ENCODE data around the gene MYOCOS.
"Not testable (repeated sequence)": the region's sequence is repeated elsewhere in the genome, so short reads cannot be mapped to it uniquely, and the experiment has no call there.

Gene MYOCOS

GRCh38 chr1:171646249-171646560, 24.2 kb downstream of the MYOCOS start:
- Histone ChIP-seq H3K27ac (ENCODE audit: low read length) (no peak overlapping the region), H3K9me3 (ENCODE audit: insufficient read depth, low read depth, low read length) (no peaks in the 10 kb centered on the region), H3K4me3 (ENCODE audit: low read length) (no peak overlapping the region), H3K4me1 (ENCODE audit: insufficient read depth, low read length) (peaks cover 7% of the 10 kb centered on the region; the same call in 1 of the 2 replicates), H3K36me3 (ENCODE audit: insufficient read depth, low read depth, low read length) (no peaks in the 10 kb centered on the region), H3K9ac (ENCODE audit: low read depth, low read length) (no peak overlapping the region), H3K27me3 (ENCODE audit: insufficient read depth, low read length) (no peaks in the 10 kb centered on the region)

- no peaks in the 10 kb centered on the region for H3K36me3 ChIP-seq (ENCODE audit: insufficient read depth, low read depth, low read length)
- H3K9me3 ChIP-seq (ENCODE audit: insufficient read depth, low read depth, low read length) = no peaks in the 10 kb centered on the region
- no peaks in the 10 kb centered on the region for H3K4me1 ChIP-seq (ENCODE audit: insufficient read depth, low read length)
- no peak within 1 kb of the TSS for H3K27ac ChIP-seq (ENCODE audit: low read length)
- H3K27me3 ChIP-seq (ENCODE audit: insufficient read depth, low read length) = peaks cover 10% of the 10 kb centered on the region; the same call in 1 of the 2 replicates
- H3K4me3 ChIP-seq (ENCODE audit: low read length) = no peak within 1 kb of the TSS
- H3K9ac ChIP-seq (ENCODE audit: low read depth, low read length) = no peak within 1 kb of the TSS
These were observed 30.3 kb downstream of the MYOCOS start, which contains the start of gene MYOC for GRCh38 chr1:171652234-171652822. Gene MYOC (minus strand): TSS chr1:171652688. CDS start chr1:171652611, 77 bp downstream.

- H3K4me1 ChIP-seq (ENCODE audit: insufficient read depth, low read length) = no peaks in the 10 kb centered on the region
- no peak overlapping the region; the same call in 1 of the 2 replicates for H3K9ac ChIP-seq (ENCODE audit: low read depth, low read length)
- H3K27ac ChIP-seq (ENCODE audit: low read length) = no peak overlapping the region
- H3K36me3 ChIP-seq (ENCODE audit: insufficient read depth, low read depth, low read length) = no peaks in the 10 kb centered on the region
- H3K27me3 ChIP-seq (ENCODE audit: insufficient read depth, low read length) = peaks cover 10% of the 10 kb centered on the region; the same call in 1 of the 2 replicates
- H3K9me3 ChIP-seq (ENCODE audit: insufficient read depth, low read depth, low read length) = no peaks in the 10 kb centered on the region
- H3K4me3 ChIP-seq (ENCODE audit: low read length) = no peak overlapping the region
These were observed 31.8 kb downstream of the MYOCOS start for GRCh38 chr1:171653796-171654195.

GRCh38 chr1:171654201-171654941, 32.3 kb downstream of the MYOCOS start:
- Histone ChIP-seq H3K4me3 (ENCODE audit: low read length) (no peak overlapping the region), H3K36me3 (ENCODE audit: insufficient read depth, low read depth, low read length) (no peaks in the 10 kb centered on the region), H3K4me1 (ENCODE audit: insufficient read depth, low read length) (no peaks in the 10 kb centered on the region), H3K9ac (ENCODE audit: low read depth, low read length) (no peak overlapping the region), H3K9me3 (ENCODE audit: insufficient read depth, low read depth, low read length) (no peaks in the 10 kb centered on the region), H3K27me3 (ENCODE audit: insufficient read depth, low read length) (peaks cover 10% of the 10 kb centered on the region; the same call in 1 of the 2 replicates), H3K27ac (ENCODE audit: low read length) (no peak overlapping the region)

- Histone ChIP-seq H3K27ac (ENCODE audit: low read length) (no peak overlapping the region), H3K9me3 (ENCODE audit: insufficient read depth, low read depth, low read length) (no peaks in the 10 kb centered on the region), H3K9ac (ENCODE audit: low read depth, low read length) (no peak overlapping the region), H3K27me3 (ENCODE audit: insufficient read depth, low read length) (peaks cover 10% of the 10 kb centered on the region; the same call in 1 of the 2 replicates), H3K36me3 (ENCODE audit: insufficient read depth, low read depth, low read length) (no peaks in the 10 kb centered on the region), H3K4me3 (ENCODE audit: low read length) (peak overlapping the region; percentile 41; the same call in 1 of the 2 replicates), H3K4me1 (ENCODE audit: insufficient read depth, low read length) (no peaks in the 10 kb centered on the region)
These were observed 33.1 kb downstream of the MYOCOS start for GRCh38 chr1:171654942-171655745.

GRCh38 chr1:171655746-171656116, 33.7 kb downstream of the MYOCOS start:
- Histone ChIP-seq H3K4me1 (ENCODE audit: insufficient read depth, low read length) (no peaks in the 10 kb centered on the region), H3K27ac (ENCODE audit: low read length) (no peak overlapping the region), H3K4me3 (ENCODE audit: low read length) (no peak overlapping the region), H3K36me3 (ENCODE audit: insufficient read depth, low read depth, low read length) (no peaks in the 10 kb centered on the region), H3K9ac (ENCODE audit: low read depth, low read length) (no peak overlapping the region), H3K27me3 (ENCODE audit: insufficient read depth, low read length) (peaks cover 10% of the 10 kb centered on the region; the same call in 1 of the 2 replicates), H3K9me3 (ENCODE audit: insufficient read depth, low read depth, low read length) (no peaks in the 10 kb centered on the region)

- not testable (repeated sequence) for H3K36me3 ChIP-seq (ENCODE audit: insufficient read depth, low read depth, low read length); H3K27ac ChIP-seq (ENCODE audit: low read length); H3K4me3 ChIP-seq (ENCODE audit: low read length)
These were observed 34.2 kb downstream of the MYOCOS start for GRCh38 chr1:171656206-171656605.

GRCh38 chr1:171661076-171661650, 39.1 kb downstream of the MYOCOS start:
- Histone ChIP-seq H3K9me3 (ENCODE audit: insufficient read depth, low read depth, low read length) (no peaks in the 10 kb centered on the region), H3K27ac (ENCODE audit: low read length) (no peak overlapping the region), H3K4me1 (ENCODE audit: insufficient read depth, low read length) (0 out of 2 replicates have a peak, but pooled peaks cover 4% of the 10 kb centered on the region)

More at GRCh38 chr1:171656206-171656605, 34.2 kb downstream of the MYOCOS start:
- not testable (repeated sequence) for H3K9me3 ChIP-seq (ENCODE audit: insufficient read depth, low read depth, low read length); H3K9ac ChIP-seq (ENCODE audit: low read depth, low read length); H3K4me1 ChIP-seq (ENCODE audit: insufficient read depth, low read length)
- H3K27me3 ChIP-seq (ENCODE audit: insufficient read depth, low read length) = peaks cover 10% of the 10 kb centered on the region; the same call in 1 of the 2 replicates

GRCh38 chr1:171663036-171663853, 41.2 kb downstream of the MYOCOS start:
- Histone ChIP-seq H3K9ac (ENCODE audit: low read depth, low read length) (no peak overlapping the region), H3K4me3 (ENCODE audit: low read length) (no peak overlapping the region), H3K4me1 (ENCODE audit: insufficient read depth, low read length) (0 out of 2 replicates have a peak, but pooled peaks cover 4% of the 10 kb centered on the region), H3K9me3 (ENCODE audit: insufficient read depth, low read depth, low read length) (no peaks in the 10 kb centered on the region), H3K27ac (ENCODE audit: low read length) (no peak overlapping the region), H3K36me3 (ENCODE audit: insufficient read depth, low read depth, low read length) (no peaks in the 10 kb centered on the region), H3K27me3 (ENCODE audit: insufficient read depth, low read length) (no peaks in the 10 kb centered on the region)

More at GRCh38 chr1:171661076-171661650, 39.1 kb downstream of the MYOCOS start:
- no peaks in the 10 kb centered on the region for H3K27me3 ChIP-seq (ENCODE audit: insufficient read depth, low read length)
- no peak overlapping the region for H3K4me3 ChIP-seq (ENCODE audit: low read length)
- H3K9ac ChIP-seq (ENCODE audit: low read depth, low read length) = no peak overlapping the region
- H3K36me3 ChIP-seq (ENCODE audit: insufficient read depth, low read depth, low read length) = no peaks in the 10 kb centered on the region

GRCh38 chr1:171663854-171664575, 42.0 kb downstream of the MYOCOS start:
- Histone ChIP-seq H3K4me3 (ENCODE audit: low read length) (no peak overlapping the region), H3K9me3 (ENCODE audit: insufficient read depth, low read depth, low read length) (no peaks in the 10 kb centered on the region), H3K36me3 (ENCODE audit: insufficient read depth, low read depth, low read length) (no peaks in the 10 kb centered on the region), H3K27ac (ENCODE audit: low read length) (no peak overlapping the region), H3K9ac (ENCODE audit: low read depth, low read length) (no peak overlapping the region), H3K4me1 (ENCODE audit: insufficient read depth, low read length) (0 out of 2 replicates have a peak, but pooled peaks cover 4% of the 10 kb centered on the region), H3K27me3 (ENCODE audit: insufficient read depth, low read length) (no peaks in the 10 kb centered on the region)
